Measurements from ENCODE around the gene DNAL1.
A peak's percentile ranks its signal among the peaks of the same experiment; 100 is the strongest.

DNAL1 gene

DNA sequence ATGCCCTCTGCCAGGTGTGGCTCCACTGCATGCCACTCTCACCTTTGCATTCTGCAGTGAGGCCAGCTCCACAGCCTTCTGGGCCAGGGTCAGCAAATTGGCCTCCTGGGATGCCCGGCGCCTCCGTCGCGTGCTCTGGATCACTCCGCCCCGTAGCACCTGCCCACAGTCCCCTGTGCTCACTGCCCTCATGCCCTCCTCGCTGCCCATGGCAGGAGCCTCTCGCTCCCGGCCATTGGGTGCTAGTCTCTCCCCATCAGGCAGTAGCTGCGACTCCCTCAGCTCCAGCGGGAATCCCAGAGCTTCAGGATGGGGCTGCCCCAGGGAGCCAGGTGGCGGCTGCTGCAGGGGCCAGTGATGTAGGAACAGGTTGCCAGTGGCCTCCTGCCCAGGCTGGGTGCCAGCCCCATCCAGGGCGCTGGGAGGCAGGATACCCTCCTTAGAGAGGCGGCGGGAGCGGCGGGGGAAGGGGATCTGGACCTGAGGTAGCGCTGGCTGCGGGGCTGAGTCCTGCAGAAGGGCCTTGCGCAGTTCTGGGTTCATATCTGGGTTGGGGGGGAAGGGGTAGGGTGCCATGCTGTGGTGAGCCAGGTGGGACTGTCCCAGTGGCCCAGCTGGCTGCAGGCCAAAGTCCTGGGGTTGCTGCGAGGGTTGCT is 93.9 kb downstream of the DNAL1 start:
- TF ChIP-seq, protein P1, sequence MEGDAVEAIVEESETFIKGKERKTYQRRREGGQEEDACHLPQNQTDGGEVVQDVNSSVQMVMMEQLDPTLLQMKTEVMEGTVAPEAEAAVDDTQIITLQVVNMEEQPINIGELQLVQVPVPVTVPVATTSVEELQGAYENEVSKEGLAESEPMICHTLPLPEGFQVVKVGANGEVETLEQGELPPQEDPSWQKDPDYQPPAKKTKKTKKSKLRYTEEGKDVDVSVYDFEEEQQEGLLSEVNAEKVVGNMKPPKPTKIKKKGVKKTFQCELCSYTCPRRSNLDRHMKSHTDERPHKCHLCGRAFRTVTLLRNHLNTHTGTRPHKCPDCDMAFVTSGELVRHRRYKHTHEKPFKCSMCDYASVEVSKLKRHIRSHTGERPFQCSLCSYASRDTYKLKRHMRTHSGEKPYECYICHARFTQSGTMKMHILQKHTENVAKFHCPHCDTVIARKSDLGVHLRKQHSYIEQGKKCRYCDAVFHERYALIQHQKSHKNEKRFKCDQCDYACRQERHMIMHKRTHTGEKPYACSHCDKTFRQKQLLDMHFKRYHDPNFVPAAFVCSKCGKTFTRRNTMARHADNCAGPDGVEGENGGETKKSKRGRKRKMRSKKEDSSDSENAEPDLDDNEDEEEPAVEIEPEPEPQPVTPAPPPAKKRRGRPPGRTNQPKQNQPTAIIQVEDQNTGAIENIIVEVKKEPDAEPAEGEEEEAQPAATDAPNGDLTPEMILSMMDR (IDR thresholded peaks at IDR 0.05; ENCODE audit: low read length, missing control alignments), result no peak

DNA sequence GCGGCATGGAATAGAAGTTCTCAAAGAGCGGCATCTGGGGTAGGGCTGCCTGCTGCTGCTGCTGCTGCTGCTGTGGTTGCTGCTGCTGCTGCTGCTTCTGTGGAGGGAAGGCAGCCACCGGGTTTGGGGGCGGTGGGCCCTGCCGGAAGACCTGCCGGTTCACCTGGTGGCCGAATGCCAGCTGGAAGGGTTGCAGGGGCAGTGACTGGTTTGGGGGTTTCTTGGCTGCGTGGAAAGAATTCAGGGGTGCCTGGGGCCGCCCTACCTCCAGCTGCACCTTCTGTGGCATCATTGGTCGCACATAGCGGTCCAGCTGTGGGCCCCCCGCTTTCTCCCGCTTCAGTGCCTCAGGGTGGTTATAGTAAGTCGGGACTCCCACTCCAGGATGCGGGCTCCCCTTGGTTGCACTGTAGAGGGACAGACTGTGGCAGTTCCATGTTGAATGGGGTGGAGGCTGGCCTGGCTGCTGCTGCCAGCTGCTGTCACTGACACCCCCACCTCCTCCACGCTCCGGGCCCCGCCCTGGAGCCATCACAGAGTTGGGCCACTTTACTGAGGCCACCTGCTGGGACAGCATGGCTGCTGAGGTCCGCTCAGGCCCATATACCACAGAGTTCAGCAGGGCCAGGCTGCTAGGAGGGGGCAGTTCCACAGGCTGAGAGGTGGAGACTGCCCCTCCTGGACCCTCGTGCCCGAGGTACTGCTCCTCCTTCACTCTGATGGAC is 94.5 kb downstream of the DNAL1 start:
- no peak for DNase-seq (ENCODE audit: low read depth)
- no peak overlapping the region for H3K4me3 ChIP-seq (replicated peaks; ENCODE audit: low read depth, low read length)
- TF ChIP-seq, protein P1 (IDR thresholded peaks at IDR 0.05; ENCODE audit: low read length, missing control alignments), result no peak

More for the DNA sequence above, 93.9 kb downstream of the DNAL1 start:
- DNase-seq (ENCODE audit: low read depth), result no peak
- H3K4me3 ChIP-seq (replicated peaks; ENCODE audit: low read depth, low read length), result no peak overlapping the region

DNA sequence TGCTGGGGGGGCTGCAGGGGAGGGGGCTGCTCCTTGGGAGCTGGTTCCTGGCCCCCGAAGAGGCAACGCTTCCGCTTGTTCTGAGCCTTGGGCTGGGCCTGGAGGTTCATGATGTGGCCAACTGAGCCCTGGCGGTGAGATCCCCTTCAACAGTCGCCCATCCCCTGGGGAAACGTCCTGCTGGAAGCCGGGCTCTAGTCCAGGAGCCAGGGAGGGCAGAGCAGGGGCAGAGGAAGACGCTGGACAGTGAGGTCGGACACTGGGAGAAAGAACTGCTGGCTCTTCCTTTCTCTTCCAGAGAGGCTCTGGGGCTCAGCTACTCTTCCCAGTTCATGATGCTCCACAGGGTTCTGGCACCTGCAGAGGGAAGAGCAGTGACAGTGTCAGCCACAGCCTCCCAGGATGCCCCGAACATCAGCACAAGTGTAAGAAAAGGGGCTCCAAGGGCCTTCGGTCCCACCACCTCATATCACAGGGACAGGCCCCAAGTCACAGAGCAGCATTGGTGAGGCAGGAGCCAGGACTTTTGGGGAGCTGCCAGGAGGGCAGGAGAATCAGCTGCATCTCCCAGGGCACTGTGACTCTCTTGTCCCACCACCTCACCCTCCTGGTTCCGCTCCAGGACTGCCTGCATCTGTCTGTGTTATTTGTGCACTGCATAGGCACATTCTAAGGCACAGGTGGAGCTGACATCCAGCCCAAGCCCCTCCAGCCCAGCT is 95.3 kb downstream of the DNAL1 start:
- TF ChIP-seq, protein P1 (IDR thresholded peaks at IDR 0.05; ENCODE audit: low read length, missing control alignments), result no peak
- no peak overlapping the region for H3K4me3 ChIP-seq (replicated peaks; ENCODE audit: low read depth, low read length)
- no peak for DNase-seq (ENCODE audit: low read depth)

DNA sequence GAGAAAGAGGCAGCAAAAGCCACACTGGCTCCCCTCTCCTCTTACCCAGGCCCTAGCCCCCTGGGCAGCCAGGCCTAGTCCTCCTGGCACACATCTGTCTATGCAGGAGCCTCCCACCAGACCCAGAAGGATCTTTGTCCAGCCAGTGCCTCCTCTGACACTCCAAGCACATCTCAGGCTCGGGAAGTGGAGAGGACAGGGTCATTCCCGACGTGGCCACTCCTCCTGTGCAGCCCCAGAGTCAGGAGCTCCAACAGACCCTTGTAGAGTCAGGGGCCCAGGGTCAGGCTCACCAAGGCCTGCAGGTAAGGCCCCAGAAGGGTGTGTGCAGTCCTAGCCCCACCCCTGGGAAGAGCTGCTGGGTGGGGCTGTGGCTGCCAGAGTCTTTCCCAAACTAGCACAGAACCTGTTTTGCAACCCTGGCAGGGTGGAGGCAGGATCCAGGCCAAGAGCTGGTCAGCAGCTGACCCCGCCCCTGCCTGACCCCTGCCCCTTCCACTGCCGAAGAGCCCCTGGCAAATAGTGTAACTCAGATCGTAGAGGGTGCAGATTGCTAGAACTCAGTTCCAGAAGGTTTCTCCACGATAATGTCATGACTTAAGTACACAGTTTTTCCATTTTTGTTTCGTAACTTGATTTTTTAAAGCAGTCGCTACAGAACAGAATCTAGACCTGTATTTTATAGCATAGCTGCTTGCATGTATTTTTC is 96.0 kb downstream of the DNAL1 start:
- DNase-seq (ENCODE audit: low read depth), result peak; percentile 60
- TF ChIP-seq, protein P1 (IDR thresholded peaks at IDR 0.05; ENCODE audit: low read length, missing control alignments), result no peak

DNA sequence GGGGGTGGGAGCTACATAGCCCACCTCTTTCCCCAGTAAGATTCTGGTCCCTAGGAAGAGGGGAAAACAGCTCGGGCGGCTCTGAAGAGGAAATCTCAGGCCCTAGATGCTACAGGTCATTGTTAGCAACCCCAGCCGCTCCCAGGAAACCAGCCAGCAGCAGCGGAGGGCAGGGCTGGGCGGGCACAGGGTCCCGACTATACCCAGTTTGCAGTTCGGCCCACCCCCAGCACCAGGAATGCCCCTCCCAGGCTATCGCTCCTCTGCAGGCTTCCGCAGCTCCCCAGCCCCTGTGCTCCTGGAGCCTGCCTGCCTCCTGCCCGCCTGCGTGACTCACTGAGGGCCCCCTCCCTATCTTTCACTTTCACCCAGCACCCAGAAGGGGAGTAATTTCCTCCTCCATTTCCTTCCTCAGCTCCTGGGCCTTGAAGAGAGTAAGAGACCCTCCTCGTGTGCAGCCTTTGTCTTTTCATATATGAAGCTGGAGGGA is 96.6 kb downstream of the DNAL1 start:
- peak; percentile 70 for DNase-seq (ENCODE audit: low read depth)
- H3K4me3 ChIP-seq (replicated peaks; ENCODE audit: low read depth, low read length), result peak overlapping the region; percentile 19

More for the DNA sequence above, 96.0 kb downstream of the DNAL1 start:
- H3K4me3 ChIP-seq (replicated peaks; ENCODE audit: low read depth, low read length), result no peak overlapping the region

More for the DNA sequence above, 96.6 kb downstream of the DNAL1 start:
- TF ChIP-seq, protein P1 (IDR thresholded peaks at IDR 0.05; ENCODE audit: low read length, missing control alignments), result no peak
